22Rv1 (cell line): Measurements from ENCODE around the gene NUAK2.

Experiments used
- ZFX ChIP-seq: fragments of 450-650 bp; IDR thresholded peaks from 2 replicates; pipeline ENCODE4 v1.6.1; 2017; ENCODE audit warnings: antibody characterized with exemption, borderline replicate concordance
- TF ChIP-seq, protein P1 (sequence below): fragments of 450-650 bp; IDR thresholded peaks from 2 replicates; pipeline ENCODE4 v1.5.1; 2017; ENCODE audit warnings: mild to moderate bottlenecking

DNA sequence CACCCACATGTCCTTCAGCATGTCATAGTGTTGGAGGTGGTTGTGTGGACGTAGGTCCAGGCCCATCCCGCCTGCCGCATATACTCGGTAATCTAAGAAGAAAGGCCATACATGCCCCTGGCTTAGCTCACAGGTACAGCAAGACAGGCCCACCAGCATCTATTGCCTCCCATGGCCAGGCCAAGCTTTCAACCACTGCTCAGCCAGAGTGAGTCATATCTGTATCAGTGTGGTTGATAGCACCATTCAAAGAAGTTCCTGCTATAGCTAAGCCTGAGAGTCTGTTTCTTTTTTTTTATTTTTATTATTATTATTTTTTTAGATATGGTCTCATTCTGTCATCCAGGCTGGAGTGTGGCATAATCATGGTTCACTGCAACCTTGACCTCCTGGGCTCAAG is 18.2 kb upstream of the NUAK2 start:
- TF ChIP-seq, protein P1, sequence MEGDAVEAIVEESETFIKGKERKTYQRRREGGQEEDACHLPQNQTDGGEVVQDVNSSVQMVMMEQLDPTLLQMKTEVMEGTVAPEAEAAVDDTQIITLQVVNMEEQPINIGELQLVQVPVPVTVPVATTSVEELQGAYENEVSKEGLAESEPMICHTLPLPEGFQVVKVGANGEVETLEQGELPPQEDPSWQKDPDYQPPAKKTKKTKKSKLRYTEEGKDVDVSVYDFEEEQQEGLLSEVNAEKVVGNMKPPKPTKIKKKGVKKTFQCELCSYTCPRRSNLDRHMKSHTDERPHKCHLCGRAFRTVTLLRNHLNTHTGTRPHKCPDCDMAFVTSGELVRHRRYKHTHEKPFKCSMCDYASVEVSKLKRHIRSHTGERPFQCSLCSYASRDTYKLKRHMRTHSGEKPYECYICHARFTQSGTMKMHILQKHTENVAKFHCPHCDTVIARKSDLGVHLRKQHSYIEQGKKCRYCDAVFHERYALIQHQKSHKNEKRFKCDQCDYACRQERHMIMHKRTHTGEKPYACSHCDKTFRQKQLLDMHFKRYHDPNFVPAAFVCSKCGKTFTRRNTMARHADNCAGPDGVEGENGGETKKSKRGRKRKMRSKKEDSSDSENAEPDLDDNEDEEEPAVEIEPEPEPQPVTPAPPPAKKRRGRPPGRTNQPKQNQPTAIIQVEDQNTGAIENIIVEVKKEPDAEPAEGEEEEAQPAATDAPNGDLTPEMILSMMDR = no peak
- no peak for TF ChIP-seq ZFX
